GM23248 (cell line): ENCODE data around the gene AP1S3.

Experiments
- EZH2 ChIP-seq: fragments of 200-600 bp; sonication (generic); IDR thresholded peaks from 2 replicates; pipeline ENCODE4 v1.6.1; 2018; ENCODE audit warnings: antibody characterized with exemption, mild to moderate bottlenecking; ENCODE audit not compliant: insufficient read depth, poor library complexity, severe bottlenecking
- EZH2phosphoT487 ChIP-seq: fragments of 200-600 bp; sonication (generic); IDR thresholded peaks from 2 replicates; pipeline ENCODE4 v1.6.1; 2018; ENCODE audit warnings: antibody characterized with exemption, moderate library complexity, mild to moderate bottlenecking, low read depth; ENCODE audit not compliant: insufficient read depth

GRCh38 chr2:223787358-223787757, 50.0 kb downstream of the AP1S3 start:
- no peak for TF ChIP-seq EZH2
- TF ChIP-seq EZH2phosphoT487 = no peak
